ENCODE measurements around the gene SPOCK2.

Gene SPOCK2

DNA sequence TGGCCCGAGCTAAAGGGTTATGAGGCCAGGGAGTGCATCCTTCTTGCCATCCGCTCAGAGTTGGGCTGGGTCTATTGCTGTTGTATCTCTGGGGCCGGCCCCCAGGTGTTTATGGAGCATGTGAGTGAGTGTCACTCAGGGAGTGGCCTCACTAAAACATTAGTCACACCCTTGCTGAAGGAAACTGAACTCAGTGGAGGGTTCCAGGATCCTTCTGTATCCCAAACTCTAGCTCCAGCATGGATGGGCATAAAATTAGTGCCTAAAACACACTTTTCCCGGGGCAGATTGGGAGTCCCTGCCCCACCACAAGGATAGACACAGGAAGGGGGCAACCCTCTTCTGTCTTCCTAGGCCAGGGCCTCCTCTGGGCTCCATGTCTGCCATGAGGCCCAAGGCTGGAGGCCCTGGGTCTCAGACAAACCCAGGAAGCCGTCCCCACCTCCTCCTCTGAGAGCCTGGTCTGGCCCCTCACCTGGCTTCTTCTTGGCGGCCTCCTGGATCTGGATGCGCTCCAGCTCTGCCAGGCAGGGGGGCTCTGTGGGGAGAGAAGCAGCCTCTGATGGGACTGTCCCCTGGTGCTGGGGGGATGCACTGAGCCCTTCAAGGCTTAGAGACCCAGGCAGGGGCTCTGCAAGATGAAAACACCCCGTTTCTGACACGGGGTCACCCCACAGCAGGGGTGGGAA is 24.5 kb downstream of the SPOCK2 start:
- no peak for DNase-seq (ENCODE audit: low read depth)
- TF ChIP-seq CTCF (conservative IDR thresholded peaks at IDR 0.05; ENCODE audit: low read depth, low read length): no peak
- H3K4me3 ChIP-seq (ENCODE audit: low read depth, low read length): no peak overlapping the region

DNA sequence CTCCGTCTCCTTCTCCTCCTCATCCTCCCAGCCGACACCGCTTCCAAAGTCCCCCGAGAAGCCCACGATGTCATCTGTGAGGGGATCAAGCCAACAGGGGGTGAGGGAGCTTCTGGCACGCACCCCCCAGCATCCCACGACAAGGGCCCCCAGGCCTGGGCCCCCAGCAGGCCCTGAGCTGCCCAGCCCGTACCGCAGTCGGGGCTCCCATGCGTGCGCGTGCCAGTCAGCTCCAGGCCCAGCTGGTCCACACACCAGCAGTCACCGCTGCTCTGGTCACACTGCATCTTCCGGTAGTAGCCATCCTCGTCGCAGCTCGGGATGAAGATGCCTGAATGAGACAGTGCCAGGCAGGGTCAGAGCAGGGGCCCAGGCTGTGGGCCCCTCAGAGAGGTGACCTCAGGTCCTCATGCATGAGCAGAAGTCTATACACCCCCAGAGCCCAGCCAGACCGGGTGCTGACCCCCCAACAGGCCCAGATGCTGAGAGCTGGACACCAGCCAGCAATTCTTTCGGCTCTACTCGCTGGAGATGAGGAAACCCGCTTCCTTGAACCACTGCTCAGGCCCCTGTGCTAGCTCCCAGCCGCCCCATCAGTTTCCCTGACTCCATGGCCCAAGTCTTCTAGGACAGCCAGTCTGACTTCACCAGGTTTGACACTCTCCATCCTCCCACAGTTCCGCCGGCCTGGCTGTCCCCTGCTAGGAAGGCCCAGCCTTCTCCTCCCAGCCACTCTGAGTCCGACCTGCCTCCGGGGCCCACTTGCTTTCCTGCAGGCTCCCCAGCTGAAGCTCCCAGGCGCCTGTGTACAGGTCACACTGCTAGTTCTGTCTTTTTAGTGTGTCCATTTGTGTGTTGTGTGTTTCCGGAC is 25.3 kb downstream of the SPOCK2 start:
- no peak for DNase-seq (ENCODE audit: low read depth)
- no peak overlapping the region for H3K4me3 ChIP-seq (ENCODE audit: low read depth, low read length)
- no peak for TF ChIP-seq CTCF (conservative IDR thresholded peaks at IDR 0.05; ENCODE audit: low read depth, low read length)

GRCh38 chr10:72062382-72062781 is 26.0 kb downstream of the SPOCK2 start:
- DNase-seq (ENCODE audit: low read depth): no peak
- no peak for TF ChIP-seq CTCF (conservative IDR thresholded peaks at IDR 0.05; ENCODE audit: low read depth, low read length)
- no peak overlapping the region for H3K4me3 ChIP-seq (ENCODE audit: low read depth, low read length)

- no peak for TF ChIP-seq CTCF (conservative IDR thresholded peaks at IDR 0.05; ENCODE audit: low read depth, low read length)
- DNase-seq (ENCODE audit: low read depth): no peak
- H3K4me3 ChIP-seq (ENCODE audit: low read depth, low read length): no peak overlapping the region
Observed at GRCh38 chr10:72061930-72062329, 26.4 kb downstream of the SPOCK2 start.

DNA sequence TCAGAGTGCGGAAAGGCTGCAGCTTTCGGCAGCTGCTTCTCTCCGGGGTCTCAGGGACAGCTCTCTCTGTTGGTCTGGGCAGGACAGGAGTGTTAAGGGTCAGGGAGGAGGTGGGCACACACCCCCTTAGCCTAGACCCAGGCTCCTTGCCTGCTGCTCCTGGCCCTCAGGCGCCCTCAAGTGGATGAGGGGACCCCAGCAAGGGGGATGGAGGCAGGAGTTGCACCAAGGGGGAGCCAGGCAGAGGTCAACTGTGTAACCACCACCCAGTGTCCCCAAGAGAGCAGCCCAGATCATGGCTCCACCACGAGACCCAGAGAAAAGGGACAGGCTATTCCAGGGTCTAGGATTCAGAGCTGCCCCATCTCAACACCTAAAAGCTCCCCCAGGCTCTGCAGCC is 26.9 kb downstream of the SPOCK2 start:
- TF ChIP-seq CTCF (conservative IDR thresholded peaks at IDR 0.05; ENCODE audit: low read depth, low read length): peak; percentile 43
- H3K4me3 ChIP-seq (ENCODE audit: low read depth, low read length): no peak overlapping the region

GRCh38 chr10:72059843-72060822 is 28.2 kb downstream of the SPOCK2 start:
- DNase-seq (ENCODE audit: low read depth): no peak
- TF ChIP-seq CTCF (conservative IDR thresholded peaks at IDR 0.05; ENCODE audit: low read depth, low read length): no peak

More for the DNA sequence above, 26.9 kb downstream of the SPOCK2 start:
- DNase-seq (ENCODE audit: low read depth): no peak

More at GRCh38 chr10:72059843-72060822, 28.2 kb downstream of the SPOCK2 start:
- H3K4me3 ChIP-seq (ENCODE audit: low read depth, low read length): no peak overlapping the region
